Measurements from ENCODE around the gene SULT1C2.

DNA sequence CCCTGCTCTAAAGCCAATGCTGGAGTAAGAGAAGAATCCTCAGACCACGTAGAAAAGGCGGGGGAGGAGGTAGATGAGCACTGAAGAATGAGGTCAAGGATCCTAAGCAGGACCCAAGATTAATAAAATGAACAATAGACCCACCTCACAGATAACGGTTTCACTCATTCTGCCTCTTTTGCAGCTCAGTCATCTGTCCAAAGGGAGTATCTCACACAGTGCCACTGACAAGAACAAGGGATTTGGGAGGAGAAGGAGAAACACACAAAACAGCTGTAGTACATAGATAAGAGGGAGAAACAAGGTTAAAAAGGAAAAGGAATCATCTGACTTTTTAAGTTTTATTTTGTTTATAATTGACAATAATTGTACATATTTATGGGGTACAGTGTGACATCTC is 58.1 kb downstream of the SULT1C2 start:
- TF ChIP-seq, protein P1, sequence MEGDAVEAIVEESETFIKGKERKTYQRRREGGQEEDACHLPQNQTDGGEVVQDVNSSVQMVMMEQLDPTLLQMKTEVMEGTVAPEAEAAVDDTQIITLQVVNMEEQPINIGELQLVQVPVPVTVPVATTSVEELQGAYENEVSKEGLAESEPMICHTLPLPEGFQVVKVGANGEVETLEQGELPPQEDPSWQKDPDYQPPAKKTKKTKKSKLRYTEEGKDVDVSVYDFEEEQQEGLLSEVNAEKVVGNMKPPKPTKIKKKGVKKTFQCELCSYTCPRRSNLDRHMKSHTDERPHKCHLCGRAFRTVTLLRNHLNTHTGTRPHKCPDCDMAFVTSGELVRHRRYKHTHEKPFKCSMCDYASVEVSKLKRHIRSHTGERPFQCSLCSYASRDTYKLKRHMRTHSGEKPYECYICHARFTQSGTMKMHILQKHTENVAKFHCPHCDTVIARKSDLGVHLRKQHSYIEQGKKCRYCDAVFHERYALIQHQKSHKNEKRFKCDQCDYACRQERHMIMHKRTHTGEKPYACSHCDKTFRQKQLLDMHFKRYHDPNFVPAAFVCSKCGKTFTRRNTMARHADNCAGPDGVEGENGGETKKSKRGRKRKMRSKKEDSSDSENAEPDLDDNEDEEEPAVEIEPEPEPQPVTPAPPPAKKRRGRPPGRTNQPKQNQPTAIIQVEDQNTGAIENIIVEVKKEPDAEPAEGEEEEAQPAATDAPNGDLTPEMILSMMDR (conservative IDR thresholded peaks at IDR 0.05) = no peak
- no peak for TF ChIP-seq EZH2 (IDR thresholded peaks at IDR 0.05; ENCODE audit: low read depth)

All from PC-9 (cell line).